ENCODE results near the gene IL17C. TPM values are rescaled to one million over a fixed set of nuclear protein-coding genes. Genes with fewer than 3 reads are reported as not detected.
A peak's percentile ranks its signal among the peaks of the same experiment; 100 is the strongest.

Gene IL17C
- polyA plus RNA-seq, 2 of the 4 experiments (the other 2 are of a cell fraction): not detected

- no peak for FAIRE-seq
- no CpG with 5 or more reads among the region's 25 CpGs for WGBS (ENCODE audit: missing lambda C conversion rate)
- H3K9me3 ChIP-seq: no peaks in the 10 kb centered on the region
- H3K4me2 ChIP-seq: peak overlapping the region; percentile 100
- ChIA-PET CTCF (interaction anchor here (0.6 to 2.2 kb wide), 6 partner anchors 10 to 150 kb away, joined by 3 to 8 read pairs (median 6); no protein-coding TSS in a partner anchor), POLR2A (no interaction called here)
- H3K4me3 ChIP-seq: peak overlapping the region; percentile 75
- peak overlapping the region; percentile 39 to 75; a peak in 3 of 6 replicates for H3K27ac ChIP-seq
- ATAC-seq: peak; percentile 41 to 60
- peaks cover 16% of the 10 kb centered on the region; the same call in 2 of the 3 replicates for H3K4me1 ChIP-seq
- 0 out of 2 replicates have a peak, but pooled peaks have one; percentile 47 for TF ChIP-seq RNF2 (IDR thresholded peaks at IDR 0.05; ENCODE audit: borderline replicate concordance, low read depth)
- no peak for TF ChIP-seq RCOR1 (IDR thresholded peaks at IDR 0.05; ENCODE audit: low read depth, low read length)
- TF ChIP-seq HEYL (CRISPR knock-in tag; IDR thresholded peaks at IDR 0.05): no peak
- TF ChIP-seq CBX2 (IDR thresholded peaks at IDR 0.05; ENCODE audit: borderline replicate concordance, low read depth): no peak
- DNase-seq (ENCODE audit: low read depth in 1 of 2, low spot score in 1 of 2): no peak
Observed at GRCh38 chr16:88686062-88686438, 47.7 kb downstream of the IL17C start.

- no peaks in the 10 kb centered on the region for H3K9me3 ChIP-seq
- no peak for TF ChIP-seq PBX3 (IDR thresholded peaks at IDR 0.05)
- TF ChIP-seq ZFP36 (IDR thresholded peaks at IDR 0.05; ENCODE audit: borderline replicate concordance, partially characterized antibody): no peak
- TF ChIP-seq HMGXB4 (CRISPR knock-in tag; IDR thresholded peaks at IDR 0.05; ENCODE audit: borderline replicate concordance): no peak
- no peak for TF ChIP-seq HDAC2 (IDR thresholded peaks at IDR 0.05)
- no peak for TF ChIP-seq JUN (IDR thresholded peaks at IDR 0.05)
- TF ChIP-seq E2F6 (IDR thresholded peaks at IDR 0.05; ENCODE audit: borderline replicate concordance, low read depth): peak; percentile 41; the same call in 1 of the 2 replicates
- no peak for TF ChIP-seq CEBPB (IDR thresholded peaks at IDR 0.05)
- TF ChIP-seq BHLHE40 (IDR thresholded peaks at IDR 0.05; ENCODE audit: low read depth, low read length): no peak
- peak; percentile 60 for TF ChIP-seq MAX (IDR thresholded peaks at IDR 0.05)
- TF ChIP-seq RAD21 (conservative IDR thresholded peaks at IDR 0.05 in 1 of 2, IDR thresholded peaks at IDR 0.05 in 1 of 2): no peak
- no peak for TF ChIP-seq HOXB13 (CRISPR knock-in tag; IDR thresholded peaks at IDR 0.05; ENCODE audit: low read depth)
- TF ChIP-seq MAFK (IDR thresholded peaks at IDR 0.05; ENCODE audit: partially characterized antibody): no peak
- H3K4me2 ChIP-seq: peak within 1 kb of the TSS; percentile 100
- POLR2A ChIA-PET: no interaction called here
- peak within 1 kb of the TSS; percentile 75 for H3K4me3 ChIP-seq
- ATAC-seq: peak; percentile 81 to 93
- peak within 1 kb of the TSS; percentile 39 to 75; a peak in 3 of 6 replicates for H3K27ac ChIP-seq
- DNase-seq (ENCODE audit: low read depth in 1 of 2, low spot score in 1 of 2): peak; percentile 63 to 89
- no peak for FAIRE-seq
- WGBS (ENCODE audit: missing lambda C conversion rate): 17% methylated on average over 29 of the region's 65 CpGs
- CTCF ChIA-PET: interaction anchor here (0.6 to 2.2 kb wide), 12 partner anchors 9 to 746 kb away, joined by 3 to 8 read pairs (median 4); no protein-coding TSS in a partner anchor
- peaks cover 16% of the 10 kb centered on the region; the same call in 2 of the 3 replicates for H3K4me1 ChIP-seq
Observed at GRCh38 chr16:88686439-88687253, 48.3 kb downstream of the IL17C start, which contains the start of gene SNAI3. SNAI3 (minus strand) TSS chr16:88686507; CDS start chr16:88686406, 101 bp downstream.

GRCh38 chr16:88687254-88687576 lies 48.8 kb downstream of the IL17C start:
- ATAC-seq: no peak
- no peak for FAIRE-seq
- Histone ChIP-seq H3K4me1 (peaks cover 16% of the 10 kb centered on the region; the same call in 2 of the 3 replicates), H3K27ac (no peak overlapping the region), H3K4me3 (no peak overlapping the region), H3K4me2 (no peak overlapping the region; the same call in 1 of the 3 replicates), H3K9me3 (no peaks in the 10 kb centered on the region)
- DNase-seq (ENCODE audit: low read depth in 1 of 2, low spot score in 1 of 2): no peak
- 72% methylated on average over 6 of the region's 10 CpGs for WGBS (ENCODE audit: missing lambda C conversion rate)
- POLR2A ChIA-PET: no interaction called here
- CTCF ChIA-PET: interaction anchor here (0.6 to 2.1 kb wide), 10 partner anchors 7 to 746 kb away, joined by 3 to 6 read pairs (median 4); no protein-coding TSS in a partner anchor
- no peak for TF ChIP-seq POLR2A (IDR thresholded peaks at IDR 0.05; ENCODE audit: low read length)
- no peak for TF ChIP-seq FOXS1 (CRISPR knock-in tag; IDR thresholded peaks at IDR 0.05)
- TF ChIP-seq HEYL (CRISPR knock-in tag; IDR thresholded peaks at IDR 0.05): no peak
- no peak for TF ChIP-seq ZC3H11A (IDR thresholded peaks at IDR 0.05)
- TF ChIP-seq ELK1 (IDR thresholded peaks at IDR 0.05; ENCODE audit: low read depth, low read length): no peak
- TF ChIP-seq ATOH8 (CRISPR knock-in tag; IDR thresholded peaks at IDR 0.05; ENCODE audit: low read depth): no peak
- no peak for TF ChIP-seq NPAS2 (CRISPR knock-in tag; IDR thresholded peaks at IDR 0.05; ENCODE audit: borderline replicate concordance)
- no peak for TF ChIP-seq NR3C1 (IDR thresholded peaks at IDR 0.05)
- TF ChIP-seq PBX3 (IDR thresholded peaks at IDR 0.05): no peak
- TF ChIP-seq POLR2AphosphoS2 (conservative IDR thresholded peaks at IDR 0.05; ENCODE audit: low read length): no peak
- TF ChIP-seq MAZ (IDR thresholded peaks at IDR 0.05; ENCODE audit: borderline replicate concordance, low read depth, low read length): no peak

Data from A549 (cell line).